Neural cell (in vitro differentiated cells): ENCODE data around the gene ZNRF2. TPM values are rescaled to one million over a fixed set of nuclear protein-coding genes. Genes with fewer than 3 reads are reported as not detected.

ENCODE experiments used
- H2AFZ ChIP-seq: fragments of 200-600, 300-800 bp; sonication (generic), shearing (Covaris generic); 2 replicates; pipeline ENCODE4 v1.6.0; 2014; ENCODE audit warnings: low read depth, mild to moderate bottlenecking, antibody characterized with exemption, low read length, moderate library complexity
- H3F3A ChIP-seq: fragments of 200-600 bp; shearing (Covaris generic); 2 replicates; pipeline ENCODE4 v1.6.1; 2016; ENCODE audit warnings: mild to moderate bottlenecking, moderate library complexity, mixed read lengths, antibody characterized with exemption, low read length; ENCODE audit not compliant: insufficient read depth, poor library complexity, severe bottlenecking
- H3K27ac ChIP-seq: fragments of 200-600, 300-800 bp; sonication (generic), shearing (Covaris generic); 2 replicates; pipeline ENCODE4 v1.5.1; 2014; ENCODE audit warnings: mild to moderate bottlenecking, low read length, moderate library complexity
- H3K27me3 ChIP-seq: fragments of 300-800, 200-600 bp; sonication (generic), shearing (Covaris generic); 2 replicates; pipeline ENCODE4 v1.6.0; 2014; ENCODE audit warnings: mild to moderate bottlenecking, low read depth, low read length, moderate library complexity; ENCODE audit not compliant: insufficient read depth
- H3K36me3 ChIP-seq: fragments of 300-800, 200-600 bp; sonication (generic), shearing (Covaris generic); 2 replicates; pipeline ENCODE4 v1.5.1; 2014; ENCODE audit warnings: mild to moderate bottlenecking, antibody characterized with exemption, low read length, moderate library complexity; ENCODE audit not compliant: insufficient read depth
- H3K4me2 ChIP-seq: fragments of 300-800, 200-600 bp; sonication (generic), shearing (Covaris generic); 2 replicates; pipeline ENCODE4 v1.6.0; 2014; ENCODE audit warnings: mild to moderate bottlenecking, low read length
- H3K4me3 ChIP-seq: fragments of 300-800, 200-600 bp; sonication (generic), shearing (Covaris generic); 2 replicates; pipeline ENCODE4 v1.5.1; 2014; ENCODE audit warnings: mild to moderate bottlenecking, low read length, moderate library complexity
- H3K79me2 ChIP-seq: fragments of 200-600 bp; shearing (Covaris generic); replicated peaks from 2 replicates; pipeline ENCODE4 v1.6.0; 2014; ENCODE audit warnings: mild to moderate bottlenecking, low read length, moderate library complexity; ENCODE audit not compliant: insufficient read depth
- H3K9ac ChIP-seq: fragments of 300-800, 200-600 bp; sonication (generic), shearing (Covaris generic); 2 replicates; pipeline ENCODE4 v1.6.1; 2016; ENCODE audit warnings: mild to moderate bottlenecking, low read length, mixed read lengths
- H3K9me2 ChIP-seq: fragments of 200-600 bp; shearing (Covaris generic); 2 replicates; pipeline ENCODE4 v1.6.1; 2016; ENCODE audit warnings: mild to moderate bottlenecking, low read length, mixed read lengths; ENCODE audit not compliant: insufficient read depth
- H3K9me3 ChIP-seq: fragments of 200-600, 300-800 bp; sonication (generic), shearing (Covaris generic); 2 replicates; pipeline ENCODE4 v1.6.1; 2016; ENCODE audit warnings: mild to moderate bottlenecking, mixed run types, low read length, moderate library complexity, mixed read lengths
- H4K20me1 ChIP-seq: fragments of 200-600 bp; shearing (Covaris generic); 2 replicates; pipeline ENCODE4 v1.6.1; 2016; ENCODE audit warnings: mild to moderate bottlenecking, mixed run types; ENCODE audit not compliant: insufficient read depth
- EP300 ChIP-seq: fragments of 450-650 bp; conservative IDR thresholded peaks from 2 replicates; pipeline ENCODE4 v1.6.1; 2014; ENCODE audit warnings: antibody characterized with exemption, mild to moderate bottlenecking, moderate library complexity; ENCODE audit not compliant: poor library complexity, severe bottlenecking
- EZH2 ChIP-seq: fragments of 200-600, 300-800 bp; shearing (Covaris generic), sonication (generic); IDR thresholded peaks from 2 replicates; pipeline ENCODE4 v1.6.1; 2014; ENCODE audit warnings: antibody characterized with exemption, low read length, borderline replicate concordance, mild to moderate bottlenecking; ENCODE audit not compliant: insufficient read depth, poor library complexity, severe bottlenecking
- MXI1 ChIP-seq: fragments of 450-650 bp; conservative IDR thresholded peaks from 2 replicates; pipeline ENCODE4 v1.6.1; 2014; ENCODE audit warnings: antibody characterized with exemption, mild to moderate bottlenecking; ENCODE audit not compliant: poor library complexity, severe bottlenecking
- POLR2AphosphoS5 ChIP-seq: IDR thresholded peaks from 2 replicates; pipeline ENCODE4 v1.6.1; 2012
- RAD21 ChIP-seq: fragments of 450-650 bp; conservative IDR thresholded peaks from 2 replicates; pipeline ENCODE4 v1.6.1; 2014; ENCODE audit warnings: antibody characterized with exemption, mild to moderate bottlenecking, moderate library complexity
- SMC3 ChIP-seq: fragments of 450-650 bp; conservative IDR thresholded peaks from 2 replicates; pipeline ENCODE4 v1.6.1; 2014; ENCODE audit warnings: antibody characterized with exemption, mild to moderate bottlenecking, moderate library complexity; ENCODE audit not compliant: poor library complexity
- TAF1 ChIP-seq: IDR thresholded peaks from 2 replicates; pipeline ENCODE4 v1.6.1; 2012; ENCODE audit warnings: low read depth
- polyA plus RNA-seq: library from polyadenylated mRNA; depleted of rRNA; stranded (reverse); fragments of >200 nt; gene quantifications from 2 replicates; pipeline ENCODE4 v1.2.3, GENCODE V29; 2014
- TF ChIP-seq, protein P1 (sequence below): IDR thresholded peaks from 2 replicates; pipeline ENCODE4 v1.6.1; 2012; ENCODE audit warnings: borderline replicate concordance
- TF ChIP-seq, protein P2 (sequence below): fragments of 450-650 bp; IDR thresholded peaks from 2 replicates; pipeline ENCODE4 v1.5.1; 2014; ENCODE audit warnings: antibody characterized with exemption, mild to moderate bottlenecking, moderate library complexity; ENCODE audit not compliant: poor library complexity, severe bottlenecking

Gene ZNRF2
- polyA plus RNA-seq, 1 donor from 2014 or later: 12.2 TPM

GRCh38 chr7:30389791-30390190 is 105.4 kb downstream of the ZNRF2 start:
- no peaks in the 10 kb centered on the region for H3K79me2 ChIP-seq
- H3K27me3 ChIP-seq: no peaks in the 10 kb centered on the region
- no peaks in the 10 kb centered on the region for H3K9me3 ChIP-seq
- no peaks in the 10 kb centered on the region for H3K9me2 ChIP-seq
- no peak overlapping the region for H3K4me2 ChIP-seq
- no peak overlapping the region for H3K4me3 ChIP-seq
- H3F3A ChIP-seq: no peaks in the 10 kb centered on the region
- no peaks in the 10 kb centered on the region for H3K36me3 ChIP-seq
- no peak overlapping the region for H3K9ac ChIP-seq
- H2AFZ ChIP-seq: no peak overlapping the region
- no peak overlapping the region for H3K27ac ChIP-seq
- no peaks in the 10 kb centered on the region for H4K20me1 ChIP-seq
- TF ChIP-seq MXI1 (no peak), EP300 (no peak), POLR2AphosphoS5 (no peak), TAF1 (no peak), RAD21 (no peak), SMC3 (no peak), EZH2 (no peak)
- TF ChIP-seq, protein P1, sequence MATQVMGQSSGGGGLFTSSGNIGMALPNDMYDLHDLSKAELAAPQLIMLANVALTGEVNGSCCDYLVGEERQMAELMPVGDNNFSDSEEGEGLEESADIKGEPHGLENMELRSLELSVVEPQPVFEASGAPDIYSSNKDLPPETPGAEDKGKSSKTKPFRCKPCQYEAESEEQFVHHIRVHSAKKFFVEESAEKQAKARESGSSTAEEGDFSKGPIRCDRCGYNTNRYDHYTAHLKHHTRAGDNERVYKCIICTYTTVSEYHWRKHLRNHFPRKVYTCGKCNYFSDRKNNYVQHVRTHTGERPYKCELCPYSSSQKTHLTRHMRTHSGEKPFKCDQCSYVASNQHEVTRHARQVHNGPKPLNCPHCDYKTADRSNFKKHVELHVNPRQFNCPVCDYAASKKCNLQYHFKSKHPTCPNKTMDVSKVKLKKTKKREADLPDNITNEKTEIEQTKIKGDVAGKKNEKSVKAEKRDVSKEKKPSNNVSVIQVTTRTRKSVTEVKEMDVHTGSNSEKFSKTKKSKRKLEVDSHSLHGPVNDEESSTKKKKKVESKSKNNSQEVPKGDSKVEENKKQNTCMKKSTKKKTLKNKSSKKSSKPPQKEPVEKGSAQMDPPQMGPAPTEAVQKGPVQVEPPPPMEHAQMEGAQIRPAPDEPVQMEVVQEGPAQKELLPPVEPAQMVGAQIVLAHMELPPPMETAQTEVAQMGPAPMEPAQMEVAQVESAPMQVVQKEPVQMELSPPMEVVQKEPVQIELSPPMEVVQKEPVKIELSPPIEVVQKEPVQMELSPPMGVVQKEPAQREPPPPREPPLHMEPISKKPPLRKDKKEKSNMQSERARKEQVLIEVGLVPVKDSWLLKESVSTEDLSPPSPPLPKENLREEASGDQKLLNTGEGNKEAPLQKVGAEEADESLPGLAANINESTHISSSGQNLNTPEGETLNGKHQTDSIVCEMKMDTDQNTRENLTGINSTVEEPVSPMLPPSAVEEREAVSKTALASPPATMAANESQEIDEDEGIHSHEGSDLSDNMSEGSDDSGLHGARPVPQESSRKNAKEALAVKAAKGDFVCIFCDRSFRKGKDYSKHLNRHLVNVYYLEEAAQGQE: no peak
- TF ChIP-seq, protein P2, sequence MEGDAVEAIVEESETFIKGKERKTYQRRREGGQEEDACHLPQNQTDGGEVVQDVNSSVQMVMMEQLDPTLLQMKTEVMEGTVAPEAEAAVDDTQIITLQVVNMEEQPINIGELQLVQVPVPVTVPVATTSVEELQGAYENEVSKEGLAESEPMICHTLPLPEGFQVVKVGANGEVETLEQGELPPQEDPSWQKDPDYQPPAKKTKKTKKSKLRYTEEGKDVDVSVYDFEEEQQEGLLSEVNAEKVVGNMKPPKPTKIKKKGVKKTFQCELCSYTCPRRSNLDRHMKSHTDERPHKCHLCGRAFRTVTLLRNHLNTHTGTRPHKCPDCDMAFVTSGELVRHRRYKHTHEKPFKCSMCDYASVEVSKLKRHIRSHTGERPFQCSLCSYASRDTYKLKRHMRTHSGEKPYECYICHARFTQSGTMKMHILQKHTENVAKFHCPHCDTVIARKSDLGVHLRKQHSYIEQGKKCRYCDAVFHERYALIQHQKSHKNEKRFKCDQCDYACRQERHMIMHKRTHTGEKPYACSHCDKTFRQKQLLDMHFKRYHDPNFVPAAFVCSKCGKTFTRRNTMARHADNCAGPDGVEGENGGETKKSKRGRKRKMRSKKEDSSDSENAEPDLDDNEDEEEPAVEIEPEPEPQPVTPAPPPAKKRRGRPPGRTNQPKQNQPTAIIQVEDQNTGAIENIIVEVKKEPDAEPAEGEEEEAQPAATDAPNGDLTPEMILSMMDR: no peak

DNA sequence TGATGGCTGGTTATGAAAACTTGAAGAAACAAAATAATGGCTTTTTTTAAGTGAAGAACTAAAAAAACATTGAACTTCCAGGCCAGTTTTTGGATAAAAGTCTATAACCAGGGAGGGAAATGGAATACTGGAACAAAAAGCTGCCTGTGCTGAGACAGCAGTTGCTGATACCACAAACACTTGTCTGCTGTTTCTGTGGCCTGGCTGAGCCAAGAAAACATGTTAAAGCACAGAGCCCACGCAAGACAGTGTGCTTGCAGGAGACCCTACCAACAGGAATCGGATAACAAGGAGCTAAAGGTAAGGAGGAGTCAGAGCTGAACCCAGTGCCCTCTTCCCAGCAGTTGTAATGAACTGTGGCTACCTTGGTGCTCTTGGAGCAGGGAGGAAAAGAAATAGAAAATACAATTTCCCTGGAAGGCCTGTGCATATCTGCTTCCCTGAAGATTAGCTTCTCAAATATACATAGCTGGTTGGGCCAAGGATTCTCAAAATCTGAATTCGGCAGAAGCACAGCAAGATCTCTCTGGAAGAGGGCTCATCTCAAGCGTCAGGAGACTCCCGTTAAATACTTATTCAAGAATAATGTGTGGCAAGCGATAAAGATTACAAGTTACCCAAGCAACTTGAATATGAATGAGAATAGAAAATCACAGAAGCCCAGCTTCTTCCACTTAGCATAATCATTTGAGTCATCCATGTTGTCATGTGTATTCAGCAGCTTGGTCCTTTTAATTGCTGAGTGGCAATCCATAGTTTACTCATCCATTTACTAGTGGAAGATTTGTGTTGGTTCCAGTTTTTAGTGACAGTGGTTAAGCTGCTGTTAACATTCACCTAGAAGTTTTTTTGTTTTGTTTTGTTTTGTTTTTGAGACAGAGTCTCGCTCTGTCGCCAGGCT is 106.6 kb downstream of the ZNRF2 start:
- TF ChIP-seq EP300 (no peak), MXI1 (no peak), EZH2 (no peak), TAF1 (no peak), POLR2AphosphoS5 (no peak), SMC3 (no peak)
- TF ChIP-seq, protein P2: no peak
- H3K27me3 ChIP-seq: no peaks in the 10 kb centered on the region
- no peaks in the 10 kb centered on the region for H4K20me1 ChIP-seq
- no peak overlapping the region for H3K9ac ChIP-seq
- no peak overlapping the region for H2AFZ ChIP-seq
- H3K9me2 ChIP-seq: no peaks in the 10 kb centered on the region
- H3K9me3 ChIP-seq: no peaks in the 10 kb centered on the region
- no peak overlapping the region for H3K4me3 ChIP-seq
- no peak overlapping the region for H3K4me2 ChIP-seq
- no peaks in the 10 kb centered on the region for H3K36me3 ChIP-seq
- H3K79me2 ChIP-seq: no peaks in the 10 kb centered on the region
- H3F3A ChIP-seq: no peaks in the 10 kb centered on the region
- H3K27ac ChIP-seq: no peak overlapping the region
